Measurements from ENCODE around the gene NANS.
"Not testable (repeated sequence)": the region's sequence is repeated elsewhere in the genome, so short reads cannot be mapped to it uniquely, and the experiment has no call there.

Gene NANS

DNA sequence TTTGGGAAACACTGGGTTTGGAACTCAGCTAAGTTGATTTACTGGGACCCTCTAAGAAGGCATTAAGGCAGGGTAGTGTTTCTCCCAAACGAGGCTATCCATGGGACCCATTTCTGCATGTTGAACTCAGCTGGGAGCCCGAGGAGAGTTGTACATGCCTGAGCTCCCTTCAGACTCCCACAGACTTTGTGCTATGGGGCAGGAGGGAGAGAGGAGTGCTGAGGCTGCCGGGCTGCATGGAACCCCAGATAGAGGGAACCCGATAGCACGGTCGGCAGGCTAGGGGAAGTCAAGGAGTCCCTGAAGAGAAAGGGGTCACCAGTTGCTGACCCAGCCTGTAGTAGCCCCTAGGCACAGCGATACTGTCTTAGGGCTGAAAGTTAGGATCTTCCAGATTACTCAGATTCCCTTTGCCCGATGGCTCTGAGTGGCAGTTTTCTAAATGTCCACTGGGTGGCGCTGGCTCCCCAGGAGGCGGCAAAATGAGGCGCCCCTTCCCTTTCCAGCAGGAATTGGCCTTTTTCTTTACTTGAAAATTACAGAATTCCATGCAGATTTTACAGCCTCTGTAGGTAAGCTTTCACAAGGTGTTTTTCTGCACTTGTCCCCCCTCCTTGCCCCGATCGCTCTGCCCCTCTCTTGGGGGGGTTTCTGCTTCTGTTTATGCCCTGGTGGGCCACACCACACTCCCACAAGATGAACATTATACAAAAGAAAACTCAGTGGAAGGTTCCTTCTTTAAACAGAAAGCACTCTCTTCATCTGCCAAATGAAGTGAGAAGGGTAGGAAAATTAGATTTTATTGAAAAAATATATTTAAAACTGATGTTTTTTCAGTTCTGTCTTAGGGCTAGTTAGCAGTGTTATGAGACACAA, 17.8 kb downstream of the NANS start:
- Histone ChIP-seq H3K36me3 (ENCODE audit: control insufficient read depth, insufficient read depth, low read length) (no peaks in the 10 kb centered on the region), H3K4me3 (ENCODE audit: insufficient read depth, low read depth, low read length) (no peak overlapping the region), H3K9me3 (ENCODE audit: control insufficient read depth, low read length) (no peaks in the 10 kb centered on the region), H3K4me1 (ENCODE audit: control insufficient read depth, insufficient read depth, low read length) (no peaks in the 10 kb centered on the region), H3K27me3 (ENCODE audit: control insufficient read depth, insufficient read depth, low read length, poor library complexity, severe bottlenecking) (no peaks in the 10 kb centered on the region), H3K27ac (ENCODE audit: insufficient read depth, low read depth, low read length, poor library complexity, severe bottlenecking) (no peak overlapping the region)
- WGBS, 2 experiments: 20 to 25% methylated on average over 13 of the region's 13 CpGs

DNA sequence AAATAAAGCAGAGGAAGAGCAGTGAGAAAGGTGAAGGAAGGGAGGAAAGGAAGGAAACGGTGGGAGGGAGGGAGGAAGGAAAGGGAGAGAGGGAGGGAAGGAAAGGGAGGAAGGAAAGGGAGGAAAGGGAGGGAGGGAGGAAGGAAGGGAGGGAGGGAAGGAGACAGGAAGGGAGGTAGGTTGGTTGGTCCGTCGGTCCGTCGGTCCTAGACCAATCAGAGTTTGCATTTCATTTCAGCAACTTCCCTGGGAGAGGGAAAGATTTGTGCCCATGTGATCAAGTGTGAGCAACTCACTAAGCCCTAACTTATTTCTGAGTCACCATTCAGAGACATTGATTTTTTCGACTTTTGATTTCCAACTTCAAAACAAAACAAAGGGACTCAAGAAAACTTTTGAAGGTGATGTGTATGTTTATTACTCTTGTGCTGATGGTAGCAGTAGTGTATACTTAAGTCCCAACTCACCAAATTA, 18.8 kb downstream of the NANS start:
- no peaks in the 10 kb centered on the region for H3K4me1 ChIP-seq (ENCODE audit: control insufficient read depth, insufficient read depth, low read length)
- H3K9me3 ChIP-seq (ENCODE audit: control insufficient read depth, low read length): no peaks in the 10 kb centered on the region
- no peaks in the 10 kb centered on the region for H3K36me3 ChIP-seq (ENCODE audit: control insufficient read depth, insufficient read depth, low read length)
- no peak overlapping the region for H3K4me3 ChIP-seq (ENCODE audit: insufficient read depth, low read depth, low read length)
- 89 to 92% methylated on average over 5 to 6 of the region's 6 CpGs for WGBS, 2 experiments
- no peak overlapping the region for H3K27ac ChIP-seq (ENCODE audit: insufficient read depth, low read depth, low read length, poor library complexity, severe bottlenecking)
- H3K27me3 ChIP-seq (ENCODE audit: control insufficient read depth, insufficient read depth, low read length, poor library complexity, severe bottlenecking): no peaks in the 10 kb centered on the region

DNA sequence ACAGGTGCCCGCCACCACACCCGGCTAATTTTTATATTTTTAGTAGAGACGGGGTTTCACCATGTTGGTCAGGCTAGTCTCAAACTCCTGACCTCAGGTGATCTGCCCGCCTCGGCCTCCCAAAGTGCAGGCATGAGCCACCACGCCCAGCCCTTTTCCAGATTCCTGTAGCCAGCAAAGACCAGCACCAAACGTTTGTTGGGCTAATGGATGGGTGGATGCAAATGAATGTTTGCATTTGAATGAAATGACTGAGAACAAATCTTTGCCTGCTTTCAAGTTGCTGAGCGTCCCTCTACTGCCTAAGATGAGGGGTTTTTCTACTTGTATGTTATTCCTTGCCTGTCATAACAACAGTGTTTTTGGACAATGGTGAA, 20.0 kb downstream of the NANS start:
- not testable (repeated sequence) for H3K4me1 ChIP-seq (ENCODE audit: control insufficient read depth, insufficient read depth, low read length); H3K27ac ChIP-seq (ENCODE audit: insufficient read depth, low read depth, low read length, poor library complexity, severe bottlenecking); H3K27me3 ChIP-seq (ENCODE audit: control insufficient read depth, insufficient read depth, low read length, poor library complexity, severe bottlenecking); H3K4me3 ChIP-seq (ENCODE audit: insufficient read depth, low read depth, low read length); H3K9me3 ChIP-seq (ENCODE audit: control insufficient read depth, low read length); H3K36me3 ChIP-seq (ENCODE audit: control insufficient read depth, insufficient read depth, low read length)
- 65 to 67% methylated on average over 8 of the region's 8 CpGs for WGBS, 2 experiments

DNA sequence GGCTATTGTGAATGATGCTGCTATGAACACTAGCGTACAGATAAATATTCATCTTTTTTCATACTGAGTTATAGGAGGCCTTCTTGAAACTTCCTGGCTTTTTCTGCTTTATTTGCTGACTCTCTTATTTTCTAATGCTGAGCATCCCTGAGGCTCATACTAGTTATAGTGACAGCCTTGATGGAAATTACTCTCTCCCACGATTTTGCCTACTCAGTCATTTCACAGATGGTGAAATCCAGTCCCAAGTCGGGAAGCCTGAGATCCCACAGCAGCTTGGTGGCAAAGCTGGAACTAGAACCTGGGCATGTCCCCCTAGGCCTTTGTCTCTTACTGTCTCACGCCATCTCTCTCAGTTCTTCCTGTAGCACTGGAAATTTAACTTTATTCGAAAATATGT, 22.4 kb downstream of the NANS start:
- Histone ChIP-seq H3K4me3 (ENCODE audit: insufficient read depth, low read depth, low read length) (no peak overlapping the region), H3K4me1 (ENCODE audit: control insufficient read depth, insufficient read depth, low read length) (no peaks in the 10 kb centered on the region), H3K9me3 (ENCODE audit: control insufficient read depth, low read length) (no peaks in the 10 kb centered on the region), H3K27me3 (ENCODE audit: control insufficient read depth, insufficient read depth, low read length, poor library complexity, severe bottlenecking) (no peaks in the 10 kb centered on the region), H3K36me3 (ENCODE audit: control insufficient read depth, insufficient read depth, low read length) (no peaks in the 10 kb centered on the region), H3K27ac (ENCODE audit: insufficient read depth, low read depth, low read length, poor library complexity, severe bottlenecking) (no peak overlapping the region)
- WGBS, 2 experiments: 87 to 92% methylated on average over 3 to 4 of the region's 5 CpGs

DNA sequence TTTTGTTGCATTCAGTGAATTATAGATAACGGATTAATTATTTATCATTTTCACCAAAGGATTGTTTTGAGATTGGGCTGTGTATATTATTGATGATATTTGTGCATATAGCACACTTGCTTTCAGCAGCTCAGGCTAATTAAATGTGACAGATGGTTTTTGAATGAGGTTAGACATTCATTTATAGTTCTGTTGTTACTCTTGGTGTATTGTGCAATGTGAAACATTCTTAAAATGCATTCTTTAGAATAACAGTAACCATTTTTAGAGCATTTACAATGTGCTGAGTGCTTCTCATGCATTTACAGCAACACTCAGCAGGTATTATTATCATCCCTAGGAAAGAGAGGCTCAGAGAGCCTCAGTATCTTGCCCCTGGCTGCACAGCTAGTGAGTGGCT, 23.8 kb downstream of the NANS start:
- Histone ChIP-seq H3K4me3 (ENCODE audit: insufficient read depth, low read depth, low read length) (no peak overlapping the region), H3K27ac (ENCODE audit: insufficient read depth, low read depth, low read length, poor library complexity, severe bottlenecking) (no peak overlapping the region), H3K9me3 (ENCODE audit: control insufficient read depth, low read length) (no peaks in the 10 kb centered on the region), H3K36me3 (ENCODE audit: control insufficient read depth, insufficient read depth, low read length) (no peaks in the 10 kb centered on the region), H3K27me3 (ENCODE audit: control insufficient read depth, insufficient read depth, low read length, poor library complexity, severe bottlenecking) (no peaks in the 10 kb centered on the region), H3K4me1 (ENCODE audit: control insufficient read depth, insufficient read depth, low read length) (peaks cover 2% of the 10 kb centered on the region)
- 100% methylated on average over 1 of the region's 1 CpG for WGBS, 2 experiments

DNA sequence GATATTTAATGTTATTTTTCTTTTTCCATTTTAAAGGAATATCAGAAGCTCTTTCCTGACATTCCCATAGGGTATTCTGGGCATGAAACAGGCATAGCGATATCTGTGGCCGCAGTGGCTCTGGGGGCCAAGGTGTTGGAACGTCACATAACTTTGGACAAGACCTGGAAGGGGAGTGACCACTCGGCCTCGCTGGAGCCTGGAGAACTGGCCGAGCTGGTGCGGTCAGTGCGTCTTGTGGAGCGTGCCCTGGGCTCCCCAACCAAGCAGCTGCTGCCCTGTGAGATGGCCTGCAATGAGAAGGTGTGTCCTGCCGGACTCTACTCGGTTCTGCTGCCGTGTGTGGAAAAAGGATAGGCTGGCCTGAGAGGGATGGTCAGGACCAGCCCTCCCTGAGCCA, 24.2 kb downstream of the NANS start:
- Histone ChIP-seq H3K36me3 (ENCODE audit: control insufficient read depth, insufficient read depth, low read length) (no peaks in the 10 kb centered on the region), H3K27ac (ENCODE audit: insufficient read depth, low read depth, low read length, poor library complexity, severe bottlenecking) (no peak overlapping the region)
- 95 to 97% methylated on average over 12 of the region's 12 CpGs for WGBS, 2 experiments

DNA sequence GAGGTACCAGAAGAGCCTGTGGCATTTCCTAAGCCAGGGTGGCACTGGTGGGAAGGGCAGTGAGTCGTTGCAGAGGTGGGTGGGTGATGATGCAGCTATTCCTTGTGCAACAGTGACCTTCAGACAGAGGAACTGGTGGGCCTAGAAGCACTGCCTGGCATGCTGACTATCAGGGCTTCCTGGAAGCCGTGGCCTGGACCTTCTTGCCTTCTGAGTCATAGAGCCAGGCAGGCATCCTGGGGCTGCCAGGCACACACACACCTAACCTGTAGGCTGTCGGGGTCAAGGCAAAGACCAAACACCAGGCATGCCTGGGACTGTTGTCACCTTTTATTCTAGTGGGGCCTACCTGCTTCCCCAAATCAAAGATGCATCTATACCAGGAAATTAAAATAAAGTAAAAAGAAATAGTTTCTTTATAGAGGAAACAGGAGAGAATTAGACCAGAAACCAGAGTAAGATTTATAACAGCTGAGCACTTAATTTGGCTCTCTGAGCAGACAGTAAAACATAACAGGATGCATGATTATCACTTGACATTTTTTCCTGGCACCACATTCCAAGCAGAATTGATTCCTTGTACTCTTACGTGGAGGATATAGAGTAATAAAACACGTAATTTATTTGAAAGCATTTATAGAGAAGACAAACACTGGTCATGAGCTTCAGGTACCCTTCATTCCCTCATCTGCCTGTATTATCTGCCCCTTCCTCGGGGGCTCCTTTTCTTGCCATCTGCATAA, 25.1 kb downstream of the NANS start:
- Histone ChIP-seq H3K27me3 (ENCODE audit: control insufficient read depth, insufficient read depth, low read length, poor library complexity, severe bottlenecking) (no peaks in the 10 kb centered on the region), H3K4me3 (ENCODE audit: insufficient read depth, low read depth, low read length) (no peak overlapping the region), H3K36me3 (ENCODE audit: control insufficient read depth, insufficient read depth, low read length) (no peaks in the 10 kb centered on the region), H3K4me1 (ENCODE audit: control insufficient read depth, insufficient read depth, low read length) (peaks cover 14% of the 10 kb centered on the region), H3K9me3 (ENCODE audit: control insufficient read depth, low read length) (no peaks in the 10 kb centered on the region), H3K27ac (ENCODE audit: insufficient read depth, low read depth, low read length, poor library complexity, severe bottlenecking) (no peak overlapping the region)
- 93 to 96% methylated on average over 5 to 6 of the region's 6 CpGs for WGBS, 2 experiments

More for the DNA sequence above, 24.2 kb downstream of the NANS start:
- H3K4me1 ChIP-seq (ENCODE audit: control insufficient read depth, insufficient read depth, low read length): peaks cover 6% of the 10 kb centered on the region
- H3K27me3 ChIP-seq (ENCODE audit: control insufficient read depth, insufficient read depth, low read length, poor library complexity, severe bottlenecking): no peaks in the 10 kb centered on the region
- H3K4me3 ChIP-seq (ENCODE audit: insufficient read depth, low read depth, low read length): no peak overlapping the region
- no peaks in the 10 kb centered on the region for H3K9me3 ChIP-seq (ENCODE audit: control insufficient read depth, low read length)

DNA sequence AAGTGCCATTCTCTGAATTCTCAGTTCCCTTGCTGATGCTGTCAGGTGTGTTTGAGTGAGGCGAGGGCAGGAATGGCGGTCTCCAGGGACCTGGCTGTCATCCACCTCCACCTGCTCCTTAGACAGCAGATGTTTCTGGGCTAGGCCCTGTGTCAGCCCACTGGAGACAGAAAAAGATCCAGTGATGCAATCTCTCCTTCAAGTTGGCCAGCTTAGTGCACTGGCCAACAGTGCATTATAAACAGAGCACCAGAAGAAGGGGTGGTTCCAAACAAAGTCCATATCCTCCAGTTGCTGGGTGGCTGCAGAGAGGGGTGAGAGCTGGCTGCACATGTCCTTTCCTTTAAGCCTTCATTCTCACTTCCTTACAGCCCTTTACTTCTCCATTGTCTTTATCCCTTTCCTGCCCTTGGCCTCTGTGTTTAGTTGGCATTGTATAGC, 26.5 kb downstream of the NANS start:
- Histone ChIP-seq H3K4me3 (ENCODE audit: insufficient read depth, low read depth, low read length) (no peak overlapping the region), H3K27ac (ENCODE audit: insufficient read depth, low read depth, low read length, poor library complexity, severe bottlenecking) (no peak overlapping the region), H3K4me1 (ENCODE audit: control insufficient read depth, insufficient read depth, low read length) (peaks cover 15% of the 10 kb centered on the region), H3K36me3 (ENCODE audit: control insufficient read depth, insufficient read depth, low read length) (no peaks in the 10 kb centered on the region), H3K9me3 (ENCODE audit: control insufficient read depth, low read length) (no peaks in the 10 kb centered on the region), H3K27me3 (ENCODE audit: control insufficient read depth, insufficient read depth, low read length, poor library complexity, severe bottlenecking) (no peaks in the 10 kb centered on the region)
- 95 to 96% methylated on average over 2 of the region's 2 CpGs for WGBS, 2 experiments

DNA sequence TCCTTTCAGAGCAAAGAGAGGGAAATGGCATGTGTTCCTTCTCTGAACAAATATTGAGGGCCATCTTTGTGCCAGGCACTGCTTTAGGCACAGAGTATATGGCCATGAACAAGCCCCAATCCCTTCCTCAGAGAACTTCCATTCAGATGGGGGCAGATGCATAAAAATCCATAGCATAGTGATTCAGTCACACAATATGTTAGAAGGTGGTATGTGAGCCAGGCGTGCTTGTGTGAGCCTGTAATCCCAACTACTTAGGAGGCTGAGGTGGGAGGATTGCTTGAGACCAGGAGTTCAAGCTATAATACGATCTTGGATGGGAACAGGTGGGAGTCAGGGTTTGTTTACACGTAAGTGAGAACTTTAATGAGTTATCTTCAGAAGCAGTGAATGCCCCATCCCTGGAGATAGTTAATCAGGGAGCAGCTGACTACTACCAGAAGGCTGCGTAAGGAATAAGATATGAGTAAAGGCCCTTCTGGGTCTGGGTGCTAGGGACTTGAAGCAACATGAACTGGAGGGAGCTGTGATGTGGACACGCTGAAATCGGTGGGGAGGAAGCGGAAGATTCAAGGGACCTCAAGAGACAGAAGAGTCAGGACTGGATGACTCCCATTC, 27.1 kb downstream of the NANS start:
- H3K4me1 ChIP-seq (ENCODE audit: control insufficient read depth, insufficient read depth, low read length): peaks cover 15% of the 10 kb centered on the region
- WGBS, 2 experiments: 95 to 96% methylated on average over 7 of the region's 7 CpGs
- no peaks in the 10 kb centered on the region for H3K36me3 ChIP-seq (ENCODE audit: control insufficient read depth, insufficient read depth, low read length)
- H3K27me3 ChIP-seq (ENCODE audit: control insufficient read depth, insufficient read depth, low read length, poor library complexity, severe bottlenecking): no peaks in the 10 kb centered on the region
- H3K4me3 ChIP-seq (ENCODE audit: insufficient read depth, low read depth, low read length): no peak overlapping the region
- H3K27ac ChIP-seq (ENCODE audit: insufficient read depth, low read depth, low read length, poor library complexity, severe bottlenecking): no peak overlapping the region
- H3K9me3 ChIP-seq (ENCODE audit: control insufficient read depth, low read length): no peaks in the 10 kb centered on the region

DNA sequence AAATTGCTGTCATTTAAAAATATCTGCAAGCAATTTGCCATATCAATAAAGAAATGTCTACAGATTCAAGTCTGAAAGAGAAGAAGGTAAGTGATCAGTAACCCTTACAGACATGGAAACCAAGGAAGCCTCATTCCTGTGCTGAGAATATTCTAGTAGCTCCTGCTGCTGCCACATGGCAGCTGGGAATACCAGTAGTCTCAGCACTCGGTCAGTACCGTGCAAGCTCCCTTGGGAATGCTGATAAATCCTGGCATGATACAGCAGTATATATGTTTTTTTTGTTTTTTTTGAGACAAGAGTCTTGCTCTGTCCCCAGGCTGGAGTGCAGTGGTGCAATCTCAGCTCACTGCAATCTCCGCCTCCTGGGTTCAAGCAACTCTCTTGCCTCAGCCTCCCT, 27.9 kb downstream of the NANS start:
- Histone ChIP-seq H3K27me3 (ENCODE audit: control insufficient read depth, insufficient read depth, low read length, poor library complexity, severe bottlenecking) (no peaks in the 10 kb centered on the region), H3K27ac (ENCODE audit: insufficient read depth, low read depth, low read length, poor library complexity, severe bottlenecking) (no peak overlapping the region), H3K4me3 (ENCODE audit: insufficient read depth, low read depth, low read length) (no peak overlapping the region), H3K4me1 (ENCODE audit: control insufficient read depth, insufficient read depth, low read length) (peaks cover 15% of the 10 kb centered on the region), H3K9me3 (ENCODE audit: control insufficient read depth, low read length) (no peaks in the 10 kb centered on the region), H3K36me3 (ENCODE audit: control insufficient read depth, insufficient read depth, low read length) (no peaks in the 10 kb centered on the region)
- 89 to 96% methylated on average over 3 of the region's 3 CpGs for WGBS, 2 experiments

All from ectodermal cell (in vitro differentiated cells).